ENCODE results near the gene BTBD9. TPM values are rescaled to one million over a fixed set of nuclear protein-coding genes. Genes with fewer than 3 reads are reported as not detected.
"Not testable (repeated sequence)": the region's sequence is repeated elsewhere in the genome, so short reads cannot be mapped to it uniquely, and the experiment has no call there.

The BTBD9 gene
- total RNA-seq, 2 donors from 2014 or later: 15.3 to 23.6 TPM

DNA sequence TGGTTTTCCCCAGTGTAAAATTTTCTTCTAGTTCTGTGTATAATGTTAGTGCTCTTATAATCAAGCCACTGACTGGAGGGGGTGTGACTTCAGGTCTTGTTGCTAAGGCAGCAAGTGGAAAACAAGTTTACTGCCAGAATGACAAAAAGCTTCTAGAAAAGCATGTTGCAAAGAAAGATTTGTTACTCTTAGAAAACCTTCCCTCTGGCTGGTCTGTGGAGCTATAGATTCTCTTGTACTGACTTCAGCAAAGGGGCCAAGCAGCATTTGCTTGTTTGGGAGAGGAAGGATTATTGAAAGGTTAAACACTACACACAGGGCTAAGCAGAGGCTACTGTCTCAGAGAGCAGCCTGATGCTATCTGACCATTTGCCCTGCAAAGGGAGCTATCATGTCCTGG is 288.8 kb downstream of the BTBD9 start:
- Histone ChIP-seq H3K4me1 (no peaks in the 10 kb centered on the region), H3K27me3 (no peaks in the 10 kb centered on the region), H3K36me3 (no peaks in the 10 kb centered on the region), H3K9me3 (no peaks in the 10 kb centered on the region), H3K9ac (ENCODE audit: low read depth in 2 of 2, low read length in 2 of 2) (no peak overlapping the region), H3K27ac (no peak overlapping the region), H3K4me3 (no peak overlapping the region)
- DNase-seq: no peak
- TF ChIP-seq, protein P1, sequence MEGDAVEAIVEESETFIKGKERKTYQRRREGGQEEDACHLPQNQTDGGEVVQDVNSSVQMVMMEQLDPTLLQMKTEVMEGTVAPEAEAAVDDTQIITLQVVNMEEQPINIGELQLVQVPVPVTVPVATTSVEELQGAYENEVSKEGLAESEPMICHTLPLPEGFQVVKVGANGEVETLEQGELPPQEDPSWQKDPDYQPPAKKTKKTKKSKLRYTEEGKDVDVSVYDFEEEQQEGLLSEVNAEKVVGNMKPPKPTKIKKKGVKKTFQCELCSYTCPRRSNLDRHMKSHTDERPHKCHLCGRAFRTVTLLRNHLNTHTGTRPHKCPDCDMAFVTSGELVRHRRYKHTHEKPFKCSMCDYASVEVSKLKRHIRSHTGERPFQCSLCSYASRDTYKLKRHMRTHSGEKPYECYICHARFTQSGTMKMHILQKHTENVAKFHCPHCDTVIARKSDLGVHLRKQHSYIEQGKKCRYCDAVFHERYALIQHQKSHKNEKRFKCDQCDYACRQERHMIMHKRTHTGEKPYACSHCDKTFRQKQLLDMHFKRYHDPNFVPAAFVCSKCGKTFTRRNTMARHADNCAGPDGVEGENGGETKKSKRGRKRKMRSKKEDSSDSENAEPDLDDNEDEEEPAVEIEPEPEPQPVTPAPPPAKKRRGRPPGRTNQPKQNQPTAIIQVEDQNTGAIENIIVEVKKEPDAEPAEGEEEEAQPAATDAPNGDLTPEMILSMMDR (IDR thresholded peaks at IDR 0.05): no peak
- intact Hi-C loops (cut with DNase I): no loop called here

DNA sequence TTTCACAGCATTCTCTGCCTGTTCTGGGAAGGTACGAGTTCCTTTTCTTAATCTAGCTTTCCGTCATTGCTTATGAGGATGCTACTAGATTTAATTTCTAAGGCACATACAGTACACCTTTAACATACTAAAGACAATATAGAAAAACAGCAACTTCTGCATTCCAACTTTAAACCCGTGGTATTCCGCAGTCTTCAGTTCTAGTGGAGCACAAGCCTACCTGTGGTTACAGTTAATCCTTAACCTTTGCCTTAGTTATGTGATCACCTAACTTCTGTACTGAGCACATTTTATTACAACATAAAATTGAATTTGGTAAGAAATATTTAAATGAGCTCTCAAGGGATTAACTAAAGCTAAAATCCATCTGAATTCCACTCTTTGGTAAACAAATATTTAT is 289.5 kb downstream of the BTBD9 start:
- Histone ChIP-seq H3K4me1 (no peaks in the 10 kb centered on the region), H3K27me3 (no peaks in the 10 kb centered on the region), H3K4me3 (no peak overlapping the region), H3K36me3 (no peaks in the 10 kb centered on the region), H3K9me3 (no peaks in the 10 kb centered on the region), H3K27ac (no peak overlapping the region), H3K9ac (ENCODE audit: low read depth in 2 of 2, low read length in 2 of 2) (no peak overlapping the region)
- TF ChIP-seq, protein P1 (IDR thresholded peaks at IDR 0.05): no peak
- no peak for DNase-seq
- intact Hi-C loops (cut with DNase I): no loop called here

DNA sequence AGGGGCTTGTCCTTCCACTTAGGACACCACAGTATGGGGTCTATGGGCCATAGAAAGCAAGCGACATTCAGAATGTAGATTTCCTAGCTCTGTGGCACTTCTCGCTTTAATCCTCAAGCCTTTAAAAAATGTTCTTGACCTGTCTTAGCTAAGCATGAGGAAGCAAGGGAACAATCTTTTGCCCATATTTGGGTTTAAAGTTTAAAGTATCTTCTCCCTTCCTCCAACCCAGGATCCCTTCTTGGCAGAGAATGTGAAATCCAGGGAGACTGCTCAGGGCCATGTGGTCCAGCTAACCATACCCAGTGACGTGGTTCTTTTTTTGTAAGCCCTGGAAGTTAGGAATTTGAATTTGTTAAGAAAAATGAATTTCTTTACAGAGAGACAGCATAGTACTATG is 289.9 kb downstream of the BTBD9 start:
- TF ChIP-seq, protein P1 (IDR thresholded peaks at IDR 0.05): no peak
- Histone ChIP-seq H3K4me3 (no peak overlapping the region), H3K4me1 (no peaks in the 10 kb centered on the region), H3K27ac (no peak overlapping the region), H3K27me3 (no peaks in the 10 kb centered on the region), H3K9ac (ENCODE audit: low read depth in 2 of 2, low read length in 2 of 2) (no peak overlapping the region), H3K36me3 (no peaks in the 10 kb centered on the region), H3K9me3 (no peaks in the 10 kb centered on the region)
- no peak for DNase-seq
- intact Hi-C loops (cut with DNase I): no loop called here

DNA sequence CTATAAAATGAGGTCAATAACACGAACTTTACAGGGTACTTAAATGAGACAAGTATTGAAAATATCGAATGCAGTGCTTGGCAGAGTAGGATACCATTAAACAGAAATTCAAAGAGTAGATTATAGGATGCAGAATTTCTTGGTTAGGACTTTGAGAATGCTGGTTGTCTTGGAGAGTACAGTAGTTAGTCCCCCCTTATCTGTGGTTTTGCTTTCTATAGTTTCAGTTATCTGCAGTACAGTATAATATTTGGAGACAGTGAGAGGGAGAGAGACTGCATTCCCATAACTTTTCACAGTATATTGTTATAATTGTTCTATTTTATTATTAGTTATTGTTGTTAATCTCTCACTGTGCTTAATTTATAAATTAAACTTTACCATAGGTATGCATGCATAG is 290.5 kb downstream of the BTBD9 start:
- H3K4me3 ChIP-seq: no peak overlapping the region
- H3K4me1 ChIP-seq: no peaks in the 10 kb centered on the region
- no peak overlapping the region for H3K27ac ChIP-seq
- DNase-seq: no peak
- no peaks in the 10 kb centered on the region for H3K27me3 ChIP-seq
- no peaks in the 10 kb centered on the region for H3K9me3 ChIP-seq
- intact Hi-C loops (cut with DNase I): no loop called here
- H3K9ac ChIP-seq (ENCODE audit: low read depth in 2 of 2, low read length in 2 of 2): no peak overlapping the region
- no peaks in the 10 kb centered on the region for H3K36me3 ChIP-seq
- TF ChIP-seq, protein P1 (IDR thresholded peaks at IDR 0.05): no peak

DNA sequence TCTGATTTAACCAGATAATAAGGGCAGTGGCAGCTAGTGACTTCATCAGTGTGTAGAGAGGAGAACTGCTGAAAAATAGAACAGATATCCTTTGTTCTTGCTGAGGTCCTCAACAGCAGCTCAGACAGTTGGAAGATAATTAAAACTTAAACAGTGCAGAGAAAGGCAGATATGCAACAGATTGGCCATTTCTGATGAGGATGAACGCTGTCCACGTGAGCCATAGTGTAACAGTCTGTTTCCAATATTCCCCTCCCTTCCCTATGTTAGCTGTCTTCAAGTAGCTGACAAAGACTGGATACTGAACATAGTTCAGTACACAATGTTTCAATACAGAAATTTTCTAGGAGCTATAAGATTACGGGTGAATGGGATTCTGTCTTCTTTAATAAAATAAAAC is 291.4 kb downstream of the BTBD9 start:
- Histone ChIP-seq H3K4me3 (no peak overlapping the region), H3K27ac (no peak overlapping the region), H3K9me3 (no peaks in the 10 kb centered on the region), H3K36me3 (no peaks in the 10 kb centered on the region), H3K27me3 (no peaks in the 10 kb centered on the region), H3K4me1 (no peaks in the 10 kb centered on the region), H3K9ac (ENCODE audit: low read depth in 2 of 2, low read length in 2 of 2) (no peak overlapping the region)
- no peak for DNase-seq
- intact Hi-C loops (cut with DNase I): no loop called here
- TF ChIP-seq, protein P1 (IDR thresholded peaks at IDR 0.05): no peak

DNA sequence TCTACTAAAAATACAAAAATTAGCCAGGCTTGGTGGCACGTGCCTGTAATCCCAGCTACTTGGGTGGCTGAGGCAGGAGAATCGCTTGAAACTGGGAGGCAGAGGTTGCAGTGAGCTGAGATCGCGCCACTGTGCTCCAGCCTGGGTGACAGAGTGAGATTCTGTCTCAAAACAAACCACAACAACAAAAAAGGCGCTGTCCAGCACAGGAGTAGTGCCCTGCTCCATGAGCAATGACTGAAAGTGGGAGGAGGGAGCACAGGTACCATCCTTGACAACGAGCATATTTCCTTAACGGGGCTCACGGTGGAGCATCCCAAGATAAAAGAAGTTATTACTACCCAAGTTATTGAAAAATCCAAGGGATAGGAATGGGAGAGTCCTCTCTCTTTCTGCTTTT is 291.9 kb downstream of the BTBD9 start:
- H3K4me1 ChIP-seq; H3K27ac ChIP-seq; H3K9me3 ChIP-seq; H3K27me3 ChIP-seq; intact Hi-C loops (cut with DNase I); DNase-seq; H3K4me3 ChIP-seq; H3K9ac ChIP-seq (ENCODE audit: low read depth in 2 of 2, low read length in 2 of 2); H3K36me3 ChIP-seq: not testable (repeated sequence)

All from colonic mucosa (tissue), 4 donors.